ENCODE measurements around the gene CHL1.
A peak's percentile ranks its signal among the peaks of the same experiment; 100 is the strongest.

The CHL1 gene

GRCh38 chr3:197828-198491, 1.4 kb downstream of the CHL1 start:
- H3K4me1 ChIP-seq (ENCODE audit: insufficient read depth, low read length, severe bottlenecking) = peaks cover 48% of the 10 kb centered on the region
- H3K27me3 ChIP-seq (ENCODE audit: insufficient read depth, low read length) = no peaks in the 10 kb centered on the region
- peaks cover 30% of the 10 kb centered on the region; the same call in 1 of the 2 replicates for H3K79me2 ChIP-seq (ENCODE audit: insufficient read depth, low read length)
- H3K9me2 ChIP-seq (ENCODE audit: low read depth, low read length) = no peaks in the 10 kb centered on the region
- no peaks in the 10 kb centered on the region for H3K36me3 ChIP-seq (ENCODE audit: insufficient read depth, low read length)
- no peaks in the 10 kb centered on the region for H4K20me1 ChIP-seq (ENCODE audit: insufficient read depth, low read length)
- H3K9ac ChIP-seq (ENCODE audit: low read length) = peak overlapping the region; percentile 76
- H3K4me2 ChIP-seq (ENCODE audit: low read length) = peak overlapping the region; percentile 63
- H2AFZ ChIP-seq (ENCODE audit: low read length) = no peak overlapping the region
- peak overlapping the region; percentile 51 for H3K27ac ChIP-seq (ENCODE audit: low read depth, low read length, poor library complexity, severe bottlenecking)
- TF ChIP-seq EZH2 (IDR thresholded peaks at IDR 0.05; ENCODE audit: borderline replicate concordance, low read length) (no peak), CTCF (IDR thresholded peaks at IDR 0.05; ENCODE audit: low read length) (no peak)
- peak overlapping the region; percentile 73 for H3K4me3 ChIP-seq (ENCODE audit: low read depth, low read length, poor library complexity, severe bottlenecking)
- H3F3A ChIP-seq (ENCODE audit: insufficient read depth, low read length) = no peaks in the 10 kb centered on the region
- H3K9me3 ChIP-seq (ENCODE audit: low read length) = no peaks in the 10 kb centered on the region

DNA sequence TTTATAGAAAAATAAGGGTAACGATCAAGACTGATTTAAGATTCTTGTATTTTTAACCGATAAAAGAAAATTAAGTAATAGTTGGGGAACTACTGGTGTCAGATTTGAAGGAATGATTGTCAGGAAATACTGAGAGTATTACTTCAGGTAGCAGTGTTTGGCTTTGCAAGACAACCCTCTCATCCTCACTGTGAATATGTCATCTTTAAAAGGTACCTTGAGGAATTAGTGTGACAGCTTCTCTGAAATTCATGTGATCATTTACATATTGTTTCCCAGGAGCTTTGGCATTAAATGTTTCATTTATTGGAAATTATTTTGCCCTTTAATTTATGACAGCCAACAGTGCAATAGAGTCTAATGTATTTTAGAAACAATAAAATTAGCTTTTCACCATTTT, 3.3 kb downstream of the CHL1 start:
- TF ChIP-seq EZH2 (IDR thresholded peaks at IDR 0.05; ENCODE audit: borderline replicate concordance, low read length) = no peak
- no peak for TF ChIP-seq CTCF (IDR thresholded peaks at IDR 0.05; ENCODE audit: low read length)
- peaks cover 42% of the 10 kb centered on the region for H3K4me1 ChIP-seq (ENCODE audit: insufficient read depth, low read length, severe bottlenecking)
- H2AFZ ChIP-seq (ENCODE audit: low read length) = no peak overlapping the region
- no peak overlapping the region for H3K4me3 ChIP-seq (ENCODE audit: low read depth, low read length, poor library complexity, severe bottlenecking)
- H3K9me3 ChIP-seq (ENCODE audit: low read length) = no peaks in the 10 kb centered on the region
- H3K36me3 ChIP-seq (ENCODE audit: insufficient read depth, low read length) = no peaks in the 10 kb centered on the region
- H3K9me2 ChIP-seq (ENCODE audit: low read depth, low read length) = no peaks in the 10 kb centered on the region
- no peaks in the 10 kb centered on the region for H3K27me3 ChIP-seq (ENCODE audit: insufficient read depth, low read length)
- no peaks in the 10 kb centered on the region for H4K20me1 ChIP-seq (ENCODE audit: insufficient read depth, low read length)
- H3F3A ChIP-seq (ENCODE audit: insufficient read depth, low read length) = no peaks in the 10 kb centered on the region
- no peak overlapping the region for H3K27ac ChIP-seq (ENCODE audit: low read depth, low read length, poor library complexity, severe bottlenecking)
- no peak overlapping the region for H3K9ac ChIP-seq (ENCODE audit: low read length)
- peaks cover 43% of the 10 kb centered on the region for H3K79me2 ChIP-seq (ENCODE audit: insufficient read depth, low read length)
- H3K4me2 ChIP-seq (ENCODE audit: low read length) = no peak overlapping the region

DNA sequence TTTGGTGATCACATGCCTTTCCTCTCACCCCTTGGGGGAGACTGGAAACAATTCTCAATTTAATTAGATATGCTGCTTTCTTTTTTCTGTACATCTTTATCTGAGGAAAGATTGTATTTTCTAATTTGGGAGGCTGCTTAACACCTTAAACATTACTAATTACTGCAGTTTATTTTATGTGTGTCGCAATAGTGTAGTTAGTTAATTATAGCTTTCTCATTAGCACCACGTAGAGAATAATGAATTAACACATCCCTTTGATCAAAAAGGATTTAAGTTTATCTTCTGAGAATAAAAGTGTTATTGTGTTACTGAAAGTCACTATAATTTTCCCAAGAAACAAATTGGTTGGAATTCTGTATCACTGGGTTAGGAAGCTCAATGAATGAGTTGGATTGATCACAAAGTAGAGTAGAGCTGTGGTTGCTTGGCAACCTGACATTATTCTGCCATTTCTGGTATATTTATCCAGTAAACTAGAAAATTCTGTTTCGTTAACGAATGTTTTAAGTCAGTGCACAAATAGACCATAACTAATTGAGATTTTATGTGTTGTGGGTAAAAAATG, 4.3 kb downstream of the CHL1 start:
- H3K27me3 ChIP-seq (ENCODE audit: insufficient read depth, low read length) = no peaks in the 10 kb centered on the region
- no peak overlapping the region for H3K4me2 ChIP-seq (ENCODE audit: low read length)

More for the DNA sequence above, 4.3 kb downstream of the CHL1 start:
- Histone ChIP-seq H3K9me2 (ENCODE audit: low read depth, low read length) (no peaks in the 10 kb centered on the region), H3K79me2 (ENCODE audit: insufficient read depth, low read length) (peaks cover 43% of the 10 kb centered on the region), H3K4me1 (ENCODE audit: insufficient read depth, low read length, severe bottlenecking) (peaks cover 33% of the 10 kb centered on the region), H3K9ac (ENCODE audit: low read length) (no peak overlapping the region), H3K4me3 (ENCODE audit: low read depth, low read length, poor library complexity, severe bottlenecking) (no peak overlapping the region), H3K27ac (ENCODE audit: low read depth, low read length, poor library complexity, severe bottlenecking) (no peak overlapping the region), H4K20me1 (ENCODE audit: insufficient read depth, low read length) (no peaks in the 10 kb centered on the region), H3K36me3 (ENCODE audit: insufficient read depth, low read length) (no peaks in the 10 kb centered on the region), H3F3A (ENCODE audit: insufficient read depth, low read length) (no peaks in the 10 kb centered on the region), H3K9me3 (ENCODE audit: low read length) (no peaks in the 10 kb centered on the region), H2AFZ (ENCODE audit: low read length) (no peak overlapping the region)
- TF ChIP-seq EZH2 (IDR thresholded peaks at IDR 0.05; ENCODE audit: borderline replicate concordance, low read length) = no peak
- TF ChIP-seq CTCF (IDR thresholded peaks at IDR 0.05; ENCODE audit: low read length) = no peak
